Heart right ventricle (tissue), 16 donors: ENCODE results near the gene ERLEC1. TPM values are rescaled to one million over a fixed set of nuclear protein-coding genes. Genes with fewer than 3 reads are reported as not detected.

Experiments used
- ATAC-seq, 8 donors: fragments of 200-7000 bp; cut with Tn5 transposase; one replicate each; pipeline ENCODE4 v1.9.1; 2020; ENCODE audit warnings: mild to moderate bottlenecking in 8 of 8, moderate library complexity in 8 of 8, moderate number of reproducible peaks in 1 of 8
- DNase-seq, 2 donors: peaks; one replicate each; pipeline ENCODE4 v3.0.0-alpha.2; 2020
- H3K27ac ChIP-seq, 10 donors: fragments of 200-600 bp; sonication (generic) in 2 of 10; one replicate each; pipeline versions ENCODE4 v1.5.0 to v1.8.0; 2020 to 2022; ENCODE audit warnings: mild to moderate bottlenecking in 3 of 10
- H3K27me3 ChIP-seq, 7 donors: fragments of 200-600 bp; one replicate each; pipeline ENCODE4 v1.8.0; 2021 to 2022; ENCODE audit warnings: mild to moderate bottlenecking in 2 of 7
- H3K36me3 ChIP-seq, 9 donors: fragments of 200-600 bp; sonication (generic) in 1 of 9; one replicate each; pipeline versions ENCODE4 v1.5.0 to v1.8.0; 2020 to 2022; ENCODE audit warnings: mild to moderate bottlenecking in 2 of 9
- H3K4me1 ChIP-seq, 9 donors: fragments of 200-600 bp; sonication (generic) in 1 of 9; one replicate each; pipeline versions ENCODE4 v1.5.0 to v1.8.0; 2020 to 2022; ENCODE audit warnings: mild to moderate bottlenecking in 4 of 9
- H3K4me3 ChIP-seq, 10 donors: fragments of 200-600 bp; sonication (generic) in 2 of 10; one replicate each; pipeline versions ENCODE4 v1.5.0 to v1.8.0; 2020 to 2022; ENCODE audit warnings: mild to moderate bottlenecking in 7 of 10, moderate library complexity in 2 of 10
- H3K9me3 ChIP-seq, 11 donors: fragments of 200-600 bp in 10 of 11; sonication (generic) in 2 of 11; one replicate each; pipeline versions ENCODE4 v1.5.0 to v1.8.0; 2013 to 2022; ENCODE audit warnings: mild to moderate bottlenecking in 2 of 11, control low read depth in 1 of 11, moderate library complexity in 1 of 11
- WGBS, 2 donors: extraction: QIAGEN DNeasy Blood & Tissue Kit; methylation state at CpG; one replicate each; pipeline ENCODE4 v1.1.7; 2013; ENCODE audit warnings: inconsistent platforms in 1 of 2; 5-methylcytosine and 5-hydroxymethylcytosine counted together
- intact Hi-C, 10 donors: fragments of 100-400 bp; cut with DNase I; formaldehyde crosslinking; loops; one replicate each; pipeline versions ENCODE4 v1.11.1 to v1.14.2; 2022
- polyA plus RNA-seq, 2 donors: library from polyadenylated mRNA; stranded (reverse); fragments of 200-250 nt; gene quantifications; one replicate each; pipeline ENCODE4 v1.2.3, GENCODE V29; 2013
- total RNA-seq, 10 donors: library from RNA; stranded (reverse); fragmentation: NEBNext Ultra II Directional in 3 of 10; extraction: Animal tissue kit (Norgen Biotek cat#: 25700) in 3 of 10; gene quantifications; one replicate each; pipeline versions ENCODE4 v1.2.1 to v1.2.4, GENCODE V29; 2021 to 2023
- TF ChIP-seq, protein P1 (sequence below), 9 donors: fragments of 200-600 bp; sonication (generic) in 2 of 9; IDR thresholded peaks; one replicate each; pipeline versions ENCODE4 v1.5.0 to v1.8.0; 2021 to 2022; ENCODE audit warnings: antibody characterized with exemption in 9 of 9, mild to moderate bottlenecking in 5 of 9, moderate library complexity in 1 of 9
- donor health status: Arrhythmogenic right ventricular cardiomyopathy.
- donor health status: ischemic (EF 13 %, LVEDD 7.1; RV severe dilation, severe dysfunction).
- donor health status: healthy with polysubstance abuse.
- donor health status: DM: no; HTN: yes; CAD: no.
- donor health status: DM: no; HTN: no; CAD: no.
- donor health status: ischemic (EF 25% LVEDD 6.9; RV normal size, moderate dysfunction).
- donor health status: ischemic (EF 25% LVEDD 5.7; RV mildly dilated, moderate dysfunction).
- donor health status: healthy.
- donor health status: DM: yes; HTN: yes; CAD: no.
- donor health status: Ischemic cardiomyopathy.
- donor health status: ischemic (EF 35%, LVEDD 5.7; RV mildly dilated, moderate dysfunction).
- donor health status: nonischemic (EF 11% LVEDD 7.7; RV severe dilation, severe dysfunction).
- donor health status: DM: yes; HTN: yes; CAD: no.
- donor health status: PGD.
- donor health status: ischemic (EF 29% LVEDD 5.4; RV normal size, mild dysfunction).
- donor health status: nonischemic (EF 23%, LVEDD 6.1; RV moderate dilation, normal function).

Gene ERLEC1
- total and polyA plus RNA-seq, 12 donors: 12.6 to 48.1 (median 37.0) TPM

DNA sequence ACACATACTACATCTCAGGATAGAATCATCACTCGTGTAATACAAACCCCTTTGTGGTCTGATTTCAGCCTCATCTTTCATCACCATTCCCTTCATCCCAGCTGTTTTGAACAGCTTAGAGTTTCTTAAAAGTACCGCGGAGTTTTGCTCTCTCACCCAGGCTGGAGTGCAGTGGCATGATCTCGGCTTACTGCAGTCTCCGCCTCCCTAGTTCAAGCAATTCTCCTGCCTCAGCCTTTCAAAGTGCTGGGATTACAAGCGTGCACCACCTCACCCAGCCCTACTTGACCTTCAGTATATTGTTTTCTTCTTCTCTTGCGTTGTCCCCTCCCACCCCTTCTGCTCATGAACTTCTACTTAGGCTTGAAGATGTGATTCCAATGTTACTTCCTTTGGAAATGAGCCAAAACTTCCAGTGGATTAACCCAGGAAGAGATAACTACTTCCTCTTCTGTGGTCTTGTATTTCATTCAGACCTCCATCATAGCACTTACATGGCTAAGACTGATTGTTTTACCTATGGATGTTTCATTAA is 15.8 kb downstream of the ERLEC1 start:
- TF ChIP-seq, protein P1, sequence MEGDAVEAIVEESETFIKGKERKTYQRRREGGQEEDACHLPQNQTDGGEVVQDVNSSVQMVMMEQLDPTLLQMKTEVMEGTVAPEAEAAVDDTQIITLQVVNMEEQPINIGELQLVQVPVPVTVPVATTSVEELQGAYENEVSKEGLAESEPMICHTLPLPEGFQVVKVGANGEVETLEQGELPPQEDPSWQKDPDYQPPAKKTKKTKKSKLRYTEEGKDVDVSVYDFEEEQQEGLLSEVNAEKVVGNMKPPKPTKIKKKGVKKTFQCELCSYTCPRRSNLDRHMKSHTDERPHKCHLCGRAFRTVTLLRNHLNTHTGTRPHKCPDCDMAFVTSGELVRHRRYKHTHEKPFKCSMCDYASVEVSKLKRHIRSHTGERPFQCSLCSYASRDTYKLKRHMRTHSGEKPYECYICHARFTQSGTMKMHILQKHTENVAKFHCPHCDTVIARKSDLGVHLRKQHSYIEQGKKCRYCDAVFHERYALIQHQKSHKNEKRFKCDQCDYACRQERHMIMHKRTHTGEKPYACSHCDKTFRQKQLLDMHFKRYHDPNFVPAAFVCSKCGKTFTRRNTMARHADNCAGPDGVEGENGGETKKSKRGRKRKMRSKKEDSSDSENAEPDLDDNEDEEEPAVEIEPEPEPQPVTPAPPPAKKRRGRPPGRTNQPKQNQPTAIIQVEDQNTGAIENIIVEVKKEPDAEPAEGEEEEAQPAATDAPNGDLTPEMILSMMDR (IDR thresholded peaks at IDR 0.05): no peak
- H3K4me3 ChIP-seq: no peak overlapping the region
- intact Hi-C loops: no loop called here
- no peaks in the 10 kb centered on the region for H3K27me3 ChIP-seq
- H3K4me1 ChIP-seq: peaks cover 0 to 8% (median 0%) of the 10 kb centered on the region in 9 donors
- H3K36me3 ChIP-seq: peaks cover 0 to 100% (median 29%) of the 10 kb centered on the region in 9 donors
- no peak for DNase-seq
- H3K9me3 ChIP-seq: no peaks in the 10 kb centered on the region
- no peak for ATAC-seq
- H3K27ac ChIP-seq: no peak overlapping the region
- 46 to 55% methylated on average over 7 of the region's 7 CpGs for WGBS, 2 donors

DNA sequence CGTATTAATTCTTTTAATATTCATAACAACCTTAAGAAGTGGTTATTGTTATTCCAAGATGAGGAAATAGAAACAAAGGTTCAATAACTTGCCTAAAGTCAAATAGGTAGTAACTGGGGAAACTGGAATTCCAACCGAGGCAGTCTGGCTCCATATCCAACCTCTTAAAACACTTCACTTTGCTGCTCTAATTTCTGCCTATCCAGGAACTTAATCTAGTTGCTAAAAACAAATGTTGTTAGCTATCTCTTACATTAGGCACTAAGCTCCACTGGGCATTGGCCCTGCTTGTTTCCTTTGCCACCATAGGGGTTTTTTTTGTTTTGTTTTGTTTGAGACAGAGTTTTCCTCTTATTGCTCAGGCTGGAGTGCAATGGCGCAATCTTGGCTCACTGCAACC is 24.8 kb downstream of the ERLEC1 start:
- Histone ChIP-seq H3K27ac (peak overlapping the region in 4 of 10 donors; percentile 8 to 52 (median 30)), H3K4me3 (no peak overlapping the region), H3K27me3 (no peaks in the 10 kb centered on the region), H3K4me1 (peaks cover 0 to 15% (median 4%) of the 10 kb centered on the region in 9 donors), H3K9me3 (no peaks in the 10 kb centered on the region), H3K36me3 (peaks cover 0 to 100% (median 62%) of the 10 kb centered on the region in 9 donors)
- intact Hi-C loops: no loop called here
- TF ChIP-seq, protein P1 (IDR thresholded peaks at IDR 0.05): no peak
- 79 to 88% methylated on average over 3 of the region's 3 CpGs for WGBS, 2 donors
- ATAC-seq (peak in 2 of 8 donors; percentile 38 to 49), DNase-seq (no peak)

DNA sequence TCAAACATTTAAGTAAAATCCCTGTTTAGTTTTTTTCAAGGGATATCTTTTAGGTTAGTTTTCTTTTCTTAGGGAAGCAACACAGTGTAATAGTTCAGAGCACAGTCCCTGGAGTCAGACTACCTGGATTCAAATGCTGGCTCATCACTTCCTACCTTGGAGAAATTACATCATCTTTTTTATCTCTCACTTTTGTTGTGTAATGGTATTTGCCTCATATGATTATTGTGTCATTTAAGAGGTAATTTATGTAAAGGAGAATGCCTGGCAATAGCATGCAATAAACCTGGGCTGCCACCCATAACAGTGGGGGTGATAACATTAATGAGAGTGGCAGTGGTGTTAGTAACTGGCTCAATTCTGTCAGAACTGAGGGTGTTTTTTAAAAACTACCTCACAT is 26.3 kb downstream of the ERLEC1 start:
- TF ChIP-seq, protein P1 (IDR thresholded peaks at IDR 0.05): no peak
- H3K27me3 ChIP-seq: no peaks in the 10 kb centered on the region
- intact Hi-C loops: no loop called here
- no peak for DNase-seq
- peaks cover 0 to 100% (median 65%) of the 10 kb centered on the region in 9 donors for H3K36me3 ChIP-seq
- H3K4me1 ChIP-seq: peaks cover 0 to 15% (median 4%) of the 10 kb centered on the region in 9 donors
- H3K4me3 ChIP-seq: no peak overlapping the region
- no peaks in the 10 kb centered on the region for H3K9me3 ChIP-seq
- ATAC-seq: peak in 2 of 8 donors; percentile 29 to 31
- peak overlapping the region in 5 of 10 donors; percentile 8 to 52 (median 29) for H3K27ac ChIP-seq

DNA sequence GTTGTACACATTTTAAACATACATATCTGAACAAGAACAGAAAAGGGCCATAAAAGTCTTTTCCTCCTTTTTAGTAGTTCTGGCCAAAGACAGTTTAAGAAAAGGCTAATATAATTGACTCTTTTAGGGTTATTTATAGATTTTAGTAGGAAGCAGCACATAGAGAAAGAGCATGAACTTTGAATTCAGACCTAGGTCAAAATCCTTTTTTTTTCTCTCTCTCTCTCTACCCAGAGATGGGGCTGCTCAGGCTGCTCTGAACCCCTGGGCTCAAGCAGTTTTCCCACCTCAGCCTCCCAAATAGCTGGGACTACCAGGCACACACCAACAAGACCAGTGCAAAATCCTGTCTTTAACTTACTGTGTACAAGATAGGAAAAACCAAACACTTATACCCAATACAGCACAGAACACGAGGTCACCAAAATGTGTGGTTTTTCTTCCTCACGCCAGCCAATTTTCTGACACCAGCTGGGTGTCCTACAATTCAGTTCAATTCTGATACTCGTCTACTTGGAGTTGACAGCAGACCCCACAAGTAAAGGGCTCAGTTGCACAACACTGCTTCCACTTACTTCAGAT is 32.1 kb downstream of the ERLEC1 start:
- Histone ChIP-seq H3K27ac (no peak overlapping the region), H3K27me3 (no peaks in the 10 kb centered on the region), H3K9me3 (no peaks in the 10 kb centered on the region), H3K4me1 (no peaks in the 10 kb centered on the region), H3K36me3 (peaks cover 0 to 76% (median 31%) of the 10 kb centered on the region in 9 donors), H3K4me3 (no peak overlapping the region)
- intact Hi-C loops: no loop called here
- no peak for DNase-seq
- TF ChIP-seq, protein P1 (IDR thresholded peaks at IDR 0.05): no peak
- ATAC-seq: no peak
- 88 to 94% methylated on average over 3 of the region's 3 CpGs for WGBS, 2 donors
